Hindlimb muscle (tissue), 1 donor: ENCODE results near the gene KRT32. TPM values are rescaled to one million over a fixed set of nuclear protein-coding genes. Genes with fewer than 3 reads are reported as not detected.

Source experiments
- DNase-seq: peaks from one replicate; pipeline ENCODE4 v3.0.0-alpha.2; 2013
- polyA plus RNA-seq: library from polyadenylated mRNA; unstranded; fragments of 120-200 nt; gene quantifications from one replicate; pipeline ENCODE4 v1.2.1, GENCODE V29; 2013; ENCODE audit not compliant: insufficient read length

Gene KRT32
- polyA plus RNA-seq, 1 donor = not detected

GRCh38 chr17:41492351-41492750 lies 25.2 kb upstream of the KRT32 start:
- no peak for DNase-seq

DNA sequence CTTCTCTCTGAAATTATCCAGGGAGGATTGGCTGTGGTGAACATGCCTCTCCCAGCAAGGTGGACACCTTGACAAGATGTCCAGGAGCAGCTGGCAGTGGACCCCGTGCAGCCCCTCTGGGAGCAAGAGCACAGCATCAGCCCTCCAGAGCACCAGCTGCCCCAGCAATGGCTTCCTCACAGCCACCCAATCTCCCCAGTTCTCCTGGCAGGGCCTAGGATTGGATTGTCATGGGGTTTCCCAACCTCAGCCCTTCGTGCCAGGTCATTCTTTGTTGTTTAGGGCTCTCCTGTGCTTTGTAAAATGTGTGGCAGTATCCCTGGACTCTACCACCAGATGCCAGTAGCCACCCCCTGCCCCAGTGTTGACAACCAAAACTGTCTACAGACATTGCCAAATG lies 24.3 kb upstream of the KRT32 start:
- no peak for DNase-seq

GRCh38 chr17:41490000-41490990 lies 23.1 kb upstream of the KRT32 start:
- no peak for DNase-seq

DNA sequence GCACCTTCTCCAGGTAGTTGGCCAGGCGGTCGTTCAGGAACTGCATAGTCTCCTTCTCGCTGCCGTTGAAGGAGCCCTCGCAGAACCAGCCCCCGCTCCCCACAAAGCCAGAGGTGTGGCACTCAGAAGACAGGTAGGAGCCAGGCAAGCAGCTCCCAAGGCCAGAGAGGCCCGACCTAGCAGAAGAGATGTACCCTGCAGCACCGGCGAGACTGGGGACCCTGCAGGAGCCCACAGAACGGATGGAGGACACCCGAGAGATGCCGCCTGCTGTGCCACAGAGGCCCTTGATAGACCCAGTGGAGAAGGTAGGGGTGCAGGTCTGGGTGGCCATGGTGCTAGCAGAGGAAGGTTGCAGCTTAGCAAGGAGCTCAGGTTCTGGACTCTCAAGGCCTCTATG lies 22.3 kb upstream of the KRT32 start, which contains the start of gene KRT36:
TSS of gene KRT36 (minus strand) at position 380 of the 400 bp plus-strand sequence. CDS start at position 334, 46 bp downstream.
- DNase-seq = no peak

- no peak for DNase-seq
These were observed 19.8 kb upstream of the KRT32 start for GRCh38 chr17:41486809-41487530.

DNA sequence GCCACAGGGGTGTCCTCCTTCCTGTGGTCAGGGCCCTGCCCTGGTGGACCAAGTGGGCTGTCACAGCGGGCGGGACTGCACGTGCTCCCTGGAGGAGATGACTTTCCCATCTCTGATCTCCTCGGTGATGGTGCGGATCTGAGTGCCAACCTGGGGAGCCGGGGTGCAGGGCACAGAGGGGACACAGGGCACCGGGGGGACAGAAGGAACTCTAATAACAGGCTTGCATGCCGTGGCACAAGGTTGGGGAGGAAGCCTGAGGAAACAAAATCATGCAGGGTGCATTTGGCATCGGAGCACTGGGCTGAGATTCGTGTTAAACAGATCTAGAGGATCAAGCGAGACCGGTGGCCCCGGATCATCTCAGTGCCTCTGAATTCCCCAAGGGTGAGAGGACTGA lies 19.1 kb upstream of the KRT32 start:
- DNase-seq = no peak

GRCh38 chr17:41484920-41485904 lies 18.0 kb upstream of the KRT32 start:
- DNase-seq = no peak

DNA sequence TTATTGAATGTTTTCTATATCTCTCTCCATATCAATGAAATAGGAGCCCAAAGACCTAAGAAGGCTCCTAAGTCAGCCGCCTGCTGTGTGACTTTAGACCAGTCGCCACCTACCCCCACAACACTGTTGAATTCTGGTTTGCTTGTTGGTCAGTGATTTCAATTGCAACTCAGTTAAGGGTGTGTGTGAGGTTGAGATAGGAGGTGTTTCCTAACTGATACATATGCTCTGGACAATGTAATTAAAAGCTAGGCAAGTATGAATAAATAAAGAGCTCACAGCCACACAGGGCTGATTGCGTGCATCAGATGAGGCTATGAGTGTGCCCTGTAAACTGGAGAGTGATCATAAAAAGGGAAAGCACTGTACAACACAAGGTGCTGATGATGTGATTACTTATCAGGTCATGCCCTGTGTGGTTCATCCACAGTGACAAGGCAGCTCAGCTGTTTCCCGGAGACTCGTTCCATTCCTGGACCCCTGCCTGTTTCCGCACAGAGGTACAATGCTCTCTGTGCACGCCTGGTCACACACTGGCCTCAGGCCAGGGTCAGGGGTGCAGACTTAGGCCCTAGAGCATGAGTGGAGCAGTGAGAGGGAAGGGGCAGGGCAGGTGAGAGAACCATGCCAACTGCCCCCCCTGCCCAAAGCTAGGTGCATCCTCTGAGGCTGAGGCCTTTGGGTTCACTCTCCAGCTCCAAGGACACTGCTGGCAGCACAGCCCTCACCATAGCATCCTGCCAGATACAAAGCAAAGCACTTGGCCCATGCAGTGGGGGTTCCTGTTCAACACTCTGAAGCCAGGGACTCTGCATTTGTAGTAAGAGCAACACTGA lies 17.0 kb upstream of the KRT32 start:
- DNase-seq = no peak

DNA sequence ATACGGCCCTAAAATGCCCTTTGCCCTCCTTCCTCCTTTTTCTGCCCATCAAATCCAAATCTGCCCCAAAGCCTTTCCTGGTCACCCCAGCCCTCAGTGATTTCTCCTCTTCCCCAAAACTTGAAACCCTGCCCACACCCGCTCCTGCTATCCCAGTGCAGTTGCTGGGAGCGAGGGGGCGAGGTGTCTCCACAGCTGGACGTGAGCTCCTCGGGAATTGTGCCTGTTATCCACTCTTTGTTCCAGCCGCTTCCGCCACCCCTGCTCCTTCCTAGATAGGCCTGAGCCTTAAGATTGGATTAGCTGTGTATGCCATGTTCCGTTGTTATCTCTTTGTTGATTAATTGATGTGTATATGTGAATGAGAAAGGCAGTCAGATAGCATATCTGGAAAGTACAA lies 16.3 kb upstream of the KRT32 start:
- DNase-seq = no peak

DNA sequence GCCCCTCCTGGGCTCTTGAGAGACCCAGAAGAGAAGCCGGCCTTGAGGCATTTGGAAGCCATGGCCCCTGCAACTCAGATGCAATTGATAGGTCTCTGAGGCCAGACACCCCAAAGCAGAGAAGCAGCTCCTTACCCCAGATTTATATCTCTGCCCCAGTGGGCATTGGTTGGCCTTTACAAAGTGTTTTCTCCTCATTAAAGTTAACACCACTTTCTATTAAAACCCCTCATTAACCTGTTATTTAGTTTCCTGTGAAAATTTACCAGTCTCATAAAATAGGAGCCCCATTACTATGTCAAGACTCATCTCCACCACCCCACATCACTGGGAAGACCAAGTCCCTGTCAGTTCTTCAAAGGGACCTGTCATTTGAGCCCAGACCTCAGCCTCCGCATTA lies 13.8 kb upstream of the KRT32 start, which contains the start of gene KRT35:
TSS of gene KRT35 (minus strand) at position 116 of the 400 bp plus-strand sequence. CDS start at position 62, 54 bp downstream.
- no peak for DNase-seq

- DNase-seq = no peak
These were observed 13.4 kb upstream of the KRT32 start for GRCh38 chr17:41480581-41480980.

- DNase-seq = no peak
These were observed 12.9 kb upstream of the KRT32 start for GRCh38 chr17:41480136-41480535.

- no peak for DNase-seq
These were observed 11.1 kb upstream of the KRT32 start for GRCh38 chr17:41478237-41478636.

GRCh38 chr17:41476866-41477815 lies 10.0 kb upstream of the KRT32 start:
- no peak for DNase-seq

DNA sequence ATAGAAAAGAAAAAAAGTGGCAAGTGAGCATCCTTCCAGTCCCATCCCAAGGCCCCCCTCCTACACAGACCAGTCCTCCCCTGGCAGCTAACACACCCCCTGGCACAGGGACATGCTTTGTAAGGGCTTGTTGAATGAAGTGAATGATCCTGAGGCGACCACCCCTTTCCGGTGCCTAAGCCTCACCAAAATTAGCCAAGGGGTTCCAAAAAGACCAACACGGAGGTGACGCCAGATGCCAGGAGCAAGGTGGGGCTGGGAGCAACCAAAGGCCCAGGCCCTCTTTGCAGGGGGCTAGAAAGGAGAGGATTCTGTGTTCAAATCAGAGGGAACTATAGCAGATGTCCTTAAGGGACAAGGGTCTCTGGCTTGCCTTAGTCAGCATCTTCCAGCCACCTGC lies 8.2 kb upstream of the KRT32 start:
- no peak for DNase-seq

DNA sequence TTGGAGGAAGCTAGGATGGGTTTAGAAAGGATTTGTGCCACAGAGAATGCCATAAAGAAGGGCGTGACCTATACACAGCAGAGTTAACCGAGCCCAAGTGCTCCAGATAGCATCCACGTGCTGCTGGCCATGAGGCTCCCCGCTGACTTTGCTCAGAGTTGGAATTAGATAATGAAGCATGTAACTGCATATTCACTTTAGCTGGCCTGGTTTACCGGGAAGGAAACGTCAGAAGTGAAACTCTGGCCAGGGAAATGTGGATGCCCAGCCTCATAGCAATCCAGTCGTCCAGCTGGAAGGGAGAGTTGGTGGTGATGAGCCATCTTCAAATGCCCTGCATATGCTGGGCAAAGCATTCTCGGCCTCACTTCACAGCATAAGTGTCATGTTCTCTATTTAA lies 7.7 kb upstream of the KRT32 start:
- DNase-seq = no peak

DNA sequence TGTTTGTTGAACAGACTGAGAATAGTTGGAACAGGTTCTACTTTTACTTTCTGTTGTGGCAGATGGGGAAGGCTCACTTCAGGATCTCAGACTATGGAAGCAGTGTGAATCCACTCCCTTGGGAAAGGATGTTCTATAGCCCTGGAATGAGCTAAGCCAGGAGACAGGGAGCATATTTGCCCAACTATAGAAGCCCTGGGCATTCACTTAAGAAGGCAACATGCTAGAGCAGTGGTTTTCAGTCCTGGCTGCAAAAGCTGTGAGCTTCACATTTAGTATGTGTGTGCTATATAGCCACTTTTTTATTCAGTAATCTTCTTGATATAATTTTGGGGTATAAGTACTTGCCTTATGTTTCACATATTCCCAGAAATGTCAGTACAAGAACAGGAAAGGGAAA lies 1.2 kb upstream of the KRT32 start:
- no peak for DNase-seq

- DNase-seq = no peak
These were observed 375 bp upstream of the KRT32 start for GRCh38 chr17:41467561-41467960.

DNA sequence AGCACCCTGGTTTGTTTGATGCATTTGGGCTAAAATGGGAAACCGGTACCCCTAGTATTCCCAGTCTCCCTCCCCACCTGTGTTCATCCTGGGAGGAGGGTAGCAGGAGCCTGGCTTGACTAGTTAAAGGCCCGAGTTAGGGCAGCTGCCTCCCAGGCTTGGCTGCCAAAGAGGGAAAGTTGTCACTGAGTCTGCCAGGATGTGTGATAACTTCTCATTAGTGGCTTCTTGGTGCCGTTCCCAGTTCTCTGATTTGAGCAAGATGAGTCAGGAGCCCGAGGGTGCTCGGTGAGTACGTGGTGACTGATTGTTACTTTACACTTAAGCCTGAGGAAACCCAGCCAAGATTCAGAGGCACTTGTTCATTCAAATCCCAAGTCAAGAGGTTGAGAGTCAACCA lies 2.5 kb downstream of the KRT32 start:
- DNase-seq = no peak

DNA sequence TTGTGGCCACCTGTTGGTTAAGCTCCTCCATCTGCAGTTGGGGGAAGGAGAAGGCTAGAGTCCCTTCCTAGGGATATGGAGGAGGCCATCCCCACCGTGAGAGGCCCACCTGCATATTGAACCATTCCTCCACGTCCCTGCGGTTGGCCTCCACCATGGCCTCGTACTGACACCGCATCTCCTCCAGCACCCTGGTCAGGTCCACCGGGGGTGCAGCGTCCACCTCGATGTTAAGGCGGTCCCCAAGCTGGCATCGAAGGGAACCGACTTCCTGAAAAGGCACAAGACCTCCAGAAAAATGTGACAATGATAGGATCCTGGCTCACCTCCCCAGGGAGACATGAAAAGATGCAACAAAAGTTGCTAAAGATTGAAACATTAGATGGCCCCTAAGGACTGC lies 3.0 kb downstream of the KRT32 start:
- DNase-seq = no peak
